ENCODE results near the gene AFM. TPM values are rescaled to one million over a fixed set of nuclear protein-coding genes. Genes with fewer than 3 reads are reported as not detected.

The AFM gene
- total and polyA plus RNA-seq, 12 donors, result not detected

DNA sequence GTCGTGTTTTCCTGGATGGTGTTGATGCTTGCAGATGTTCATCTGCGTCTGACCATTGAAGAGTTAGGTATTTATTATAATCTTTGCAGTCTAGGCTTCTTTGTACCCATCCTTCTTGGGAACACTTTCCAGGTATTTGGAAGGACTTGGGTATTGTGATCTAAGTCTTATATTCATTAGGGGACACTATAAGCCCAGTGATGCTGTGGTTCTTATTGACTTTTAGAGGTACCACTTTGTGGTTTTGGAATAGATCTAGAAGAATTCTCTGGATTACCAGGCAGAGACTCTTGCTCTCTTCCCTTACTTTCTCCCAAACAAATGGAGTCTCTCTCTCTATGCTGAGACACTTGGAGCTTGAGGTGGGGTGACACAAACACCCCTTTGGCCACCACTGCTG lies 41.6 kb downstream of the AFM start:
- intact Hi-C loops (cut with DNase I), result no loop called here
- H3K4me1 ChIP-seq, result no peaks in the 10 kb centered on the region
- H3K36me3 ChIP-seq, result no peaks in the 10 kb centered on the region
- TF ChIP-seq, protein P1, sequence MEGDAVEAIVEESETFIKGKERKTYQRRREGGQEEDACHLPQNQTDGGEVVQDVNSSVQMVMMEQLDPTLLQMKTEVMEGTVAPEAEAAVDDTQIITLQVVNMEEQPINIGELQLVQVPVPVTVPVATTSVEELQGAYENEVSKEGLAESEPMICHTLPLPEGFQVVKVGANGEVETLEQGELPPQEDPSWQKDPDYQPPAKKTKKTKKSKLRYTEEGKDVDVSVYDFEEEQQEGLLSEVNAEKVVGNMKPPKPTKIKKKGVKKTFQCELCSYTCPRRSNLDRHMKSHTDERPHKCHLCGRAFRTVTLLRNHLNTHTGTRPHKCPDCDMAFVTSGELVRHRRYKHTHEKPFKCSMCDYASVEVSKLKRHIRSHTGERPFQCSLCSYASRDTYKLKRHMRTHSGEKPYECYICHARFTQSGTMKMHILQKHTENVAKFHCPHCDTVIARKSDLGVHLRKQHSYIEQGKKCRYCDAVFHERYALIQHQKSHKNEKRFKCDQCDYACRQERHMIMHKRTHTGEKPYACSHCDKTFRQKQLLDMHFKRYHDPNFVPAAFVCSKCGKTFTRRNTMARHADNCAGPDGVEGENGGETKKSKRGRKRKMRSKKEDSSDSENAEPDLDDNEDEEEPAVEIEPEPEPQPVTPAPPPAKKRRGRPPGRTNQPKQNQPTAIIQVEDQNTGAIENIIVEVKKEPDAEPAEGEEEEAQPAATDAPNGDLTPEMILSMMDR (IDR thresholded peaks at IDR 0.05), result no peak
- no peak for ATAC-seq
- no peak for DNase-seq
- no peaks in the 10 kb centered on the region for H3K9me3 ChIP-seq
- H3K4me3 ChIP-seq, result no peak overlapping the region
- H3K27me3 ChIP-seq, result peaks cover 0 to 8% (median 0%) of the 10 kb centered on the region in 7 donors
- 86 to 91% methylated on average over 2 of the region's 2 CpGs for WGBS, 2 donors
- no peak overlapping the region for H3K27ac ChIP-seq

DNA sequence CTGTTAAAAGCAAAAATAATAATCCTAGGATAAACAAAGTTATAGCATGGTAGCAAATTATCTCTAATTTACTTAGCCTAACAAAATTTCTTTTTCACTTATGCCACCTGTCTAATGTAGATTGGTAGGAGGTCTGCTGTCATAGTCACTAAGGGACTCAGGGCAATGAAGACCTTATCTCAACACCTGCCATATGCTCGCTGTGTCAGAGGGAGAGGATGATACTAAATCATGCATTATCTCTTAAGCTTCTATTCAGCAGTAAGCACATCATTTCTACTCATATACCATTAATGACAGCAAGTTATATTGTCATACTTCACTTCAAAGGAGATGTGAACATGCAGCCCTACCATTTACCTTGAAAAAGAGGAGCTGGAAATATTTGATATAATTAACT lies 44.1 kb downstream of the AFM start:
- Histone ChIP-seq H3K4me3 (no peak overlapping the region), H3K9me3 (no peaks in the 10 kb centered on the region), H3K27ac (no peak overlapping the region), H3K36me3 (no peaks in the 10 kb centered on the region), H3K4me1 (no peaks in the 10 kb centered on the region), H3K27me3 (peaks cover 0 to 4% (median 0%) of the 10 kb centered on the region in 7 donors)
- TF ChIP-seq, protein P1 (IDR thresholded peaks at IDR 0.05), result no peak
- ATAC-seq (no peak), DNase-seq (no peak)
- WGBS, 2 donors, result 50 to 56% methylated on average over 1 of the region's 1 CpG
- intact Hi-C loops (cut with DNase I), result no loop called here

DNA sequence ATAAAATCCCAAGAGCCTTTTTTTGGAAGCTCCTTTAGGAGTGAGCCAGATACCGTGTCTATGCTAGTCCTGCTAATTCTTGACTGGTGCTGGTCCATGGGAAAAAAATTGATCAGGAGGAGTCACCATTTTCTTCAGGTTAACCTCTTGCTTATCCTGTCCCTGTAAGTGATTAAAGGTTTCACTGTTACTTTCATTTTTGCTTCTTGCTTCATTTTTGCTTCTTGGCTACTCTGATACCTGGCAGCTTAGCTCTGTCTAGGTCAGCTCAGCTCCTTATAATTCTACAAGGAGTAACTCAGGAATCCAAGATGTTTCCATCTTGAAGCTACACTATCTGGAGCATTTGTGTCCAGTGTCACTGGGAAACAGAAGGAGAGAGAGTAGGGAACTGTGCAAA lies 45.7 kb downstream of the AFM start:
- TF ChIP-seq, protein P1 (IDR thresholded peaks at IDR 0.05), result no peak
- Histone ChIP-seq H3K4me1 (no peaks in the 10 kb centered on the region), H3K36me3 (no peaks in the 10 kb centered on the region), H3K27me3 (peaks cover 0 to 4% (median 0%) of the 10 kb centered on the region in 7 donors), H3K4me3 (no peak overlapping the region), H3K9me3 (no peaks in the 10 kb centered on the region), H3K27ac (no peak overlapping the region)
- ATAC-seq (no peak), DNase-seq (no peak)
- intact Hi-C loops (cut with DNase I), result no loop called here
- WGBS, 2 donors, result 61 to 74% methylated on average over 1 of the region's 1 CpG

- intact Hi-C loops (cut with DNase I), result no loop called here
- TF ChIP-seq, protein P1 (IDR thresholded peaks at IDR 0.05), result no peak
- H3K9me3 ChIP-seq, result no peaks in the 10 kb centered on the region
- WGBS, 2 donors, result 93 to 94% methylated on average over 2 of the region's 2 CpGs
- H3K36me3 ChIP-seq, result no peaks in the 10 kb centered on the region
- peaks cover 0 to 4% (median 0%) of the 10 kb centered on the region in 7 donors for H3K27me3 ChIP-seq
- no peak overlapping the region for H3K27ac ChIP-seq
- H3K4me3 ChIP-seq, result no peak overlapping the region
- H3K4me1 ChIP-seq, result no peaks in the 10 kb centered on the region
- no peak for ATAC-seq
- DNase-seq, result no peak
These were observed 46.6 kb downstream of the AFM start for GRCh38 chr4:73528171-73528570.
